GDM1 (cell line): Measurements from ENCODE around the gene FOLR2.
"Not testable (repeated sequence)": the region's sequence is repeated elsewhere in the genome, so short reads cannot be mapped to it uniquely, and the experiment has no call there.

Experiments
- DNase-seq: peaks from one replicate; lab custom pipeline; 2025; lab: John Stamatoyannopoulos, UW

The FOLR2 gene

DNA sequence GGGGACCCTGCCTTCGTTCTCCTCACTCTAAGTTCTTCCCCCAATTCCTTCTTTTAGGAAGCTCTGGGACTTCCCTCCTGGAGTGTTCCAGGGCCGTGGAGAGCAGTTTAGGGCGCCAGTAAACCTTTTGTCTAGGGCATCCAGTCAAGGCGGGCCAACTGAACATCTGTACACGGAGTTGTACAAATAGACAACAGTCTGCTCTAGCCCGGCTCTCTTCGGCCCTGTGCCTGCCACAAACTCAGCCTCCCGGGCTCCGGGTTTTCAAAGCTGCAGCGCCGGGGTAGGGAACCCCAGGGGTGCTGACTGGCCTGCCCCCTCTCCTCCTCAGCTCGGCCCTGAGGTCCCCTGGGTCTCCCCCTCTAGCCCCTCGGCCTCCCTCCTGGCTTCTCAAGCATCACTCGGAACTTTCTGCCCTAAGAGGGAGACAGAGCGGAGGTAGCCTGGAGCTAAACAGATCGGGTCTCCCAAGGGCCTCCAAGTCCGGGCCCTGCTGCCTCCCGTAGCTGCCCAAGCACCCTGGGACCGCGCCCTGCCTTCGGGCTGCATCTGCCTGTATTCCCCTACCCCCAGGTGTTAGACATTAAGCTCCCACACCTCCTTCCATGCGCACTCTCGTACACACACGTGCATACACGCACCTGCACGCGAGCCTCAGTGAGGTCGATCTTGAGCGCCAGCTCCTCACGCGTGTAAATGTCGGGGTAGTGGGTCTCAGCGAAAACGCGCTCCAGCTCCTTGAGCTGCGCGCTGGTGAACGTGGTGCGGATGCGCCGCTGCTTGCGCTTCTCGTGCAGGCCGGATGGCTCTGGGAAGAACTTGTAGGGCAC is 24.1 kb downstream of the FOLR2 start:
- DNase-seq, result no peak

DNA sequence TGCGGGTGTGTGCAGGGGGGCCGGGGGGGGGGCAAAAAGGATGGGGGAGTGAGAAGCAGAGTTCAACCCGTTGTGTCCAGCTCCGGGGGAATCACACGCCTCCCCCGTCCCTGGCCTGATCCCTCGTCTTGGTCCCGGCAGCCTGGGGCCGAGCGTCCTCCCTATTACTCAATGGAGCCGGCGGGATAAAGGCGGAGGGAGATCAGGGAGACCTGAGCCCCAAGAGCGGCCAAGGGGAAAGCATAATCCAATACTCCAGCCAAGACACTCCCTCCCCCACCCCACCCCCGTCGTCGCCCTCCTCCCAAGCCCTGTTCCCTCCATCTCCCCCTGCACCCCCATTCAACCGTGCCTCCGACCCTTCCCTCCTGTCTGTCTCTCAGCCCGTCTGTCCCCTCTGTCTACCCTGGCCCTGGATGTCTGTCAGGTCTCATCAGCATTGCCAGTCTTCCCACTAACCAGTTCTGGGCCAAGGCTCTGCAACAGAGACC is 24.7 kb downstream of the FOLR2 start:
- no peak for DNase-seq

- DNase-seq, result no peak
These were observed 25.5 kb downstream of the FOLR2 start for GRCh38 chr11:72242141-72242540.

DNA sequence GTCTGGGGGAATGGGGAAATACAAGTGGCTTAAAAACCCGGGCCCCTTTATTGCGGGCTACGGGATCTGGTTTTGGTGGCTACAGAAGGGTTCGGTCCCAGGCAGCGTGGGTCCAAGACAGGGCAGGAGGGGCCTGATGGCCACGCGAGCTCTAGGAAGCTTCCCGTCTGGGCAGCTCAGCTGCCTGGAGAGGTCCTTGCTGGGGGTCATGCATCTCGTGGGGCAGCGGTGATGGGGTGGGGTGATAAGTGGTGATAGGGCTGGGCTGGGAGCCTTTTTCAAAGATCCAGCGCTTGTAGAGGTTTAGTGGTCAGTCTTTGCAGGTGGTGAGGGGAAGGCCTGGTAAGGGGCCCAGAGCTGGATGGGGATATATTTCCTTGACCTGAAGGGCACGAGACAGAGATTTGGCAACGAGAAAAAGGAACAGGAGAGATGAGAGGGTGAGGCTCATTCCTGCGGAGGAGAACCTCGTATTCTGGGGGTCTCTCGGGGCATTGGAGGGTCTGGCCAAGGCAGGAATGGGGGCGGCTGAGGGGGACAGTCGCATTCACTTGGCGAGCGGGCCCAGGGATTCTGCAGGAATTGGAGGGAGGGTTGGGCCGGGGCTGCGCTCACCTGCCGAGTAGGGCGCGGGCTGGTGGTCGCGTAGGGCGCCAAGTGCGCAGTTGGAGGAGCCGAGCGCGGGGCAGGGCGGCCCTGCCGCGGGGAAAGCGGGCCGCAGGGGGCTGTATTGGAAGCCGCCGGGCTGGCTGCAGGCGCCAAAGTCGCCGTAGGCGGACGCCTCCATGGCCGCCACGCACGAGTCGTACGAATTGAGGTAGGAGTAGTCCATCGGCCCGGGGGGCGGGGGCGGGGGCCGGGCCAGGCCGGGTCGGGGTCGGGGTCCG is 26.8 kb downstream of the FOLR2 start:
- DNase-seq, result no peak

DNA sequence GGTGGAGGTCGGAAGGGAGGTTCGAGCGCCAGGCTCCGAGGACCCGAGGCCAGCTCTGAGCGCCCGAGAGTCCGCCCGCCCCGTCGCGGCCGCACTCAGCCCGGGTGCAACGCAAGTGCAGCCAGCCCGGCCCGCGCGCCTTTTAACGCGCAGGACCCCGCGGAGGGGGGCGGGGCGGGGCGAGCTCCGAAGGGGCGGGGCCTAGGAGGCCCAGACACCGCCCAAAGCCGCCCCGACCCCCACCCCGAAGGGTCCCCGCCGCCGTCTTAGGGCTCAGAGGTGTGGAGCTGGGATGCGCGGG is 27.4 kb downstream of the FOLR2 start, which contains the start of gene PHOX2A:
Gene PHOX2A, minus strand, starts transcription at position 117 of the 301 bp plus-strand sequence. CDS start 172 bp downstream, outside the sequence.
- no peak for DNase-seq

DNA sequence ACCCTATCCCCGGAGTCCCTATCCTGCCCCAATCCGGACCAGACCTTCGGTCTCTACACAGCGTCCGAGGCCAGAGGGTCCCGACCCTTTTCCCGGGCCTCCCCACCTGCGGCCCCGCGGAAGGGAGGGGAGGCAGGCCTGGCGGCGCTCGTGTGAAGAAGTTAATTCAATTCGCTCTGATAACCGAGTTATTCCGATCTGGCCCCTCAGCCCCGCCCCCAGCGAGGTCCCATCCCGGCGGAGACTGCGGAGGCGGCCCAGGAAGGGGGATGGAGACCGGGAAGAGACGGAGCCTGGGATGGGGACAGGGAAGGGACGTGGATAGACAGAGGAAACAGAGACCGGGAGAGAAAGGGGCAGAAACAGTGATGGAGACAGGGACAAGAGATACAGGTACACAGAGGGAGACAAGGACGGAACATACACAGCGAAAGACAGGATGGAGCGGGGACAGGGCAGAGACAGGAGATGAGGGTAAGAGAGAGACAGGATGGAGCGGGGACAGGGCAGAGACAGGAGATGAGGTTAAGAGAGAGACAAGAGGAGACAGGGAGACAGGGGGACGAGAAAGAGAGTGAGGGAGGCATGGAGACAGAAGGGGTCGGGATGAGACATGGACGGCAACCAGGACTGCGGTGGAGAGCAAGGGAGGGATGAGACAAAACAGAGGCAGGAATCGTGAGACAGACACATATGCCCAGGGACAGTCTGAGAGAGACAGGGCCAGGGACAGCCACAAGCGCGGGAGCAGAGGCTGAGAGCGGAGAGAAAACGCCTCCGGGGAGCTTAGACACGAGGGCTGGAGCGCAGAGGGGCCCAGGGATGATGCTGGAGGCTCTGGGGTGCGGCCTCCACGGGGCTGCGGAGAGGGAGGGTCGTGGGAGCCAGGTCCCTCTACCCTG is 28.0 kb downstream of the FOLR2 start:
- DNase-seq, result no peak

- no peak for DNase-seq
These were observed 28.7 kb downstream of the FOLR2 start for GRCh38 chr11:72245263-72245816.

GRCh38 chr11:72247584-72247983 is 31.0 kb downstream of the FOLR2 start:
- DNase-seq, result no peak

GRCh38 chr11:72249961-72250360 is 33.4 kb downstream of the FOLR2 start:
- no peak for DNase-seq

- DNase-seq, result no peak
These were observed 34.3 kb downstream of the FOLR2 start for GRCh38 chr11:72250661-72251464.

DNA sequence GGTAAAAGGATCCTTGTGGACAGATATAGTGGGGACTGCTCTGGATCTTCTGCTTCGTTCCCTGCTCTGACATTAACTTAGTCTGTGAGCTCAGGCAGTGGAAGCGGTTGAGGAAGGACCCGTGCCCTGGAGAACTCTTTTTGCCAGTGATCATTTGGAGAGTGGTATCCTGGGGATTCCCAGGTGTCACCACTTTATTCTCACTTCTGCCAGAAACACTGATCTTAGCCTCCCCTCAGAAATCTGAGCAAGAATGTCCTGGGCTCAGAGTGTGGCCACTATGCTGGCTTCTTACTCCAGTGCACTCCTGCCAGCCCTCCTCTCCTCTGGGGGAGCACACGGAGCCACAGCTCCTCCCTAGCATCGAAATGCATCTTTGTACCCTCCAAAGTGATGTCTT is 35.0 kb downstream of the FOLR2 start:
- no peak for DNase-seq

DNA sequence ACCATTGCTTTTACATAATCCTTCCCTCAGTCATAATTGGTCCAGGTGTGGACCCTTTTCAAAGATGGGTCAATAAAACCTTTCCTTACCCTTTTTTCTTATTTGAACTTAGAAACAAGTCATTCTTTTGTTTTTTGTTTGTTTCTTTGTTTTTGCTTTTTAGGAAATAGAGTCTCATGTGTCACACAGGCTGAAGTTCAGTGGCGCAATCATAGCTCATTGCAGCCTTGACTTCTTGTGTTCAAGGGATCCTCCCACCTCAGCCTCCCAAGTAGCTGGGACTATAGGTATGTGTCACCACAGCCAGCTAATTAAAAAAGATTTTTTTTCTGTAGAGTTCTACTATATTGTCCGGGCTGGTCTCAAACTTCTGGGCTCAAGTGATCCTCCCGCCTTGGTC is 36.8 kb downstream of the FOLR2 start:
- no peak for DNase-seq

DNA sequence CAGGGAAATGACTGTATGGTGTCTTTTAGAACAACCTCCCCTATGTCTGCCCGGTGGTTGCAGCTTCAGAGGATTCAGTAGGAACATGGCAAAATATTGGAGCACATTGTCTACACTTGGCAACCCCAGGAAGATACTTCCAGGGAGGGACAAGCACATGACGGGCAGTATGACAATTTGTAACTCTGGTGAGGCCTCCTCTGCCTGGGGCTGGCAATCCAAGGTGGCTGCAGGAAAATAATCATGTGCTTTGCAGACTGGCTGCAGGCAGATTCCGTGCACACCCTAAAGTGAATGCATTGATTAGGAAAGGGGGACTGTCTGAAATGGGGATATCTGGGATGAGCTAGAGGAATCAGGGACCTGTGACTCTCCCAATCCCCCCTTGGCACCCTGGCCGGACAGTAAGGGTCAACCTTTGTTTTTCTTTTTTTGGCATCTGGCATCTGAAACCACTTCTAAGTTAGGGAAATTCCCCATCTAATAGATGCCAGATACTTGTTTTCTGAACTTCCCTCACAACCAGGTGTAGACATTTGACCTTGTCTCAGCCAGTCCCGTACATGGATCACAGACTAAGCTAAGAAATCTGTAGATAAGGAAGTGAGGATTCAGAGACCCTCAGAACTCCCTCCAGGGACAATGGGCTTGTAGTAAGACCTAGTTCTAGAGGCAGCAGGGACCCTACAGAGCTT is 37.9 kb downstream of the FOLR2 start:
- DNase-seq, result no peak

DNA sequence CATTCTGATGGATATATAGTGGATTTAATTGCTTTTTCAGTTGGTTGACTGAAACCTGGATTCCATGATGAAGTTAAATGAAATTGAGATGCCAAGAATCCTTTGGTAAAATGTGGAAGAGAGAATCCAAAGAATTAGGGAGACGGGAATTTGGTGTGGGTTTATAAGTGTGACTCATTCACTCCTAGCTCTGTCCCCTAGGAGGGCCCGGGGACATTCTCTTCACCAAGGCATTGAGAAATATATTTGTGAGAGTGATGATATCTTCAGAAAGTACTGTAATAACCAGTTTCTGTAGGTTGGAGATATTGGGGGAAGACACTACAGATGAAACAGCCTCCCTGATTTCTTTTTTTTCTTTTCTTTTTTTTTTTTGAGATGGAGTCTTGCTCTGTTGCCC is 41.0 kb downstream of the FOLR2 start:
- no peak for DNase-seq

- DNase-seq, result no peak
These were observed 42.9 kb downstream of the FOLR2 start for GRCh38 chr11:72259490-72259889.

- no peak for DNase-seq
These were observed 44.0 kb downstream of the FOLR2 start for GRCh38 chr11:72260574-72260973.

DNA sequence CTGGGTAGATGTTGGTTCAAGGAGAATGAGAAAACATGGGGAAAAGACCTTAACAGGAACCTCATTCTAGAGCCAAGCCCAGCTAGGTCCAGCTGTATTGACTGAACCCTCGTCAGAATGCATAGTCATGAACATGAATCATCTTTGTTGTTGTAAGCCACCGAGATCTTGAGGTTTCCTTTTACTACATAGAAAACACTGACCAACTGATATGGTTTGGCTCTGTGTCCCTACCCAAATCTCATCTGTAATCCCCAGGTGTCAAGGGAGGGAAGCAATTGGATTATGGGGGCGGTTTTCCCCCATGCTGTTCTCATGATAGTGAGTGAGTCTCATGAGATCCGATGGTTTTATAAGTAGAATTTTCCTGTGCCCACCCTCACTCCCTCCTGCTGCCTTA is 46.8 kb downstream of the FOLR2 start:
- no peak for DNase-seq

DNA sequence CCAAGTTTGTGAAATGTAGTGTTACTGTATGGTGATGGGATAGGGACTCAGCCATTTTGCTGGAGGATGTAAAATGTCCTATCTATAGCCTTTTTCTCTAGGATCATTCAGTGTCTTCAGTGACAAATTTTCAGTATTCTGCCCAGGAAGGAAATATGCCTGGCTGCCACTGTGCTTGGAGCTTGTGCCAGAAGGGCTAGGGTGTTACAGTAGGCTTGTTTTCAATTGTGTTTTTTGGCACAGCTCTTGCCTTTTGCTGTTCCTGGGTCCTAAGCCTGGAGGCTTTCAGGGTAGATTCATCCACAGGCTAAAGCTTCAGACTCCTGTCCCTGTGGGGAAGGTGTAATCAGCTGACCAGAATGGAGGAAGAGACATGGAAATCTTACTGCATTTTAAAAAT is 49.4 kb downstream of the FOLR2 start:
- no peak for DNase-seq

DNA sequence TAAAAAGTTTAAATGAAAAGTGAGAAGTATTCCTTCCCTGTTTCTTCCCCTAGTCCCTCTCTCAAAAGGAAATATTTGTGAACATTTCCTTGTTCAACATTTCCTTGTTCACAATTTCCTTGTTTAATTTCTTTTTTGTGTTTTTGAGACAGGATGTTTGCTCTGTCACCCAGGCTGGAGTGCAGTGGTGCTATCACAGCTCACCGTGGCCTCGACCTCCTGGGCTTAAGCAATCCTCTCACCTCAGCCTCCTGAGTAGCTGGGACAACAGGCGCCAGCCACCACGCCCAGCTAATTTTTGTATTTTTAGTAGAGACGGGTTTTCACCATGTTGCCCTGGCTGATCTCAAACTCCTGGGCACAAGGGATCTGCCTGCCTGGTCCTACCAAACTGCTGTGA is 50.4 kb downstream of the FOLR2 start:
- DNase-seq, result not testable (repeated sequence)

GRCh38 chr11:72267956-72268617 is 51.5 kb downstream of the FOLR2 start:
- DNase-seq, result no peak
